ENCODE data around the gene NINL. TPM values are rescaled to one million over a fixed set of nuclear protein-coding genes. Genes with fewer than 3 reads are reported as not detected.

The NINL gene
- total and polyA plus RNA-seq, 4 donors, result 1.9 to 3.6 (median 2.8) TPM

GRCh38 chr20:25418776-25419175 lies 166.6 kb downstream of the NINL start:
- Histone ChIP-seq H3K9me3 (ENCODE audit: control insufficient read depth in 4 of 4, low read length in 3 of 4) (no peaks in the 10 kb centered on the region), H3K27ac (ENCODE audit: low read depth in 1 of 2, low read length in 2 of 2) (no peak overlapping the region), H3K36me3 (ENCODE audit: control insufficient read depth in 4 of 4, insufficient read depth in 3 of 4, low read depth in 1 of 4, low read length in 3 of 4) (no peaks in the 10 kb centered on the region), H3K4me3 (ENCODE audit: low read depth in 1 of 3, low read length in 3 of 3) (no peak overlapping the region), H3K4me1 (ENCODE audit: control insufficient read depth in 4 of 4, insufficient read depth in 4 of 4, low read length in 3 of 4) (no peaks in the 10 kb centered on the region), H3K9ac (ENCODE audit: low read depth in 1 of 2, low read length in 2 of 2) (no peak overlapping the region), H3K27me3 (ENCODE audit: control insufficient read depth in 4 of 4, insufficient read depth in 4 of 4, low read length in 3 of 4) (no peaks in the 10 kb centered on the region)
- 95% methylated on average over 1 of the region's 1 CpG for WGBS
- TF ChIP-seq FOXA1 (IDR thresholded peaks at IDR 0.05), result no peak
- no peak for TF ChIP-seq YY1 (IDR thresholded peaks at IDR 0.05)
- TF ChIP-seq HNF4A (conservative IDR thresholded peaks at IDR 0.05), result no peak
- no peak for TF ChIP-seq ATF3 (IDR thresholded peaks at IDR 0.05)
- TF ChIP-seq CTCF (IDR thresholded peaks at IDR 0.05; ENCODE audit: low read depth, low read length, missing input control), result no peak
- no peak for TF ChIP-seq FOXA2 (IDR thresholded peaks at IDR 0.05)
- TF ChIP-seq SP1 (IDR thresholded peaks at IDR 0.05), result no peak
- no peak for TF ChIP-seq RXRA (IDR thresholded peaks at IDR 0.05)
- no peak for TF ChIP-seq NR2F2 (IDR thresholded peaks at IDR 0.05)
- TF ChIP-seq JUND (IDR thresholded peaks at IDR 0.05), result no peak
- TF ChIP-seq, protein P1, sequence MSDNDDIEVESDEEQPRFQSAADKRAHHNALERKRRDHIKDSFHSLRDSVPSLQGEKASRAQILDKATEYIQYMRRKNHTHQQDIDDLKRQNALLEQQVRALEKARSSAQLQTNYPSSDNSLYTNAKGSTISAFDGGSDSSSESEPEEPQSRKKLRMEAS (IDR thresholded peaks at IDR 0.05), result no peak
- TF ChIP-seq TAF1 (conservative IDR thresholded peaks at IDR 0.05), result no peak
- no peak for TF ChIP-seq RAD21 (IDR thresholded peaks at IDR 0.05)
- TF ChIP-seq, protein P2, sequence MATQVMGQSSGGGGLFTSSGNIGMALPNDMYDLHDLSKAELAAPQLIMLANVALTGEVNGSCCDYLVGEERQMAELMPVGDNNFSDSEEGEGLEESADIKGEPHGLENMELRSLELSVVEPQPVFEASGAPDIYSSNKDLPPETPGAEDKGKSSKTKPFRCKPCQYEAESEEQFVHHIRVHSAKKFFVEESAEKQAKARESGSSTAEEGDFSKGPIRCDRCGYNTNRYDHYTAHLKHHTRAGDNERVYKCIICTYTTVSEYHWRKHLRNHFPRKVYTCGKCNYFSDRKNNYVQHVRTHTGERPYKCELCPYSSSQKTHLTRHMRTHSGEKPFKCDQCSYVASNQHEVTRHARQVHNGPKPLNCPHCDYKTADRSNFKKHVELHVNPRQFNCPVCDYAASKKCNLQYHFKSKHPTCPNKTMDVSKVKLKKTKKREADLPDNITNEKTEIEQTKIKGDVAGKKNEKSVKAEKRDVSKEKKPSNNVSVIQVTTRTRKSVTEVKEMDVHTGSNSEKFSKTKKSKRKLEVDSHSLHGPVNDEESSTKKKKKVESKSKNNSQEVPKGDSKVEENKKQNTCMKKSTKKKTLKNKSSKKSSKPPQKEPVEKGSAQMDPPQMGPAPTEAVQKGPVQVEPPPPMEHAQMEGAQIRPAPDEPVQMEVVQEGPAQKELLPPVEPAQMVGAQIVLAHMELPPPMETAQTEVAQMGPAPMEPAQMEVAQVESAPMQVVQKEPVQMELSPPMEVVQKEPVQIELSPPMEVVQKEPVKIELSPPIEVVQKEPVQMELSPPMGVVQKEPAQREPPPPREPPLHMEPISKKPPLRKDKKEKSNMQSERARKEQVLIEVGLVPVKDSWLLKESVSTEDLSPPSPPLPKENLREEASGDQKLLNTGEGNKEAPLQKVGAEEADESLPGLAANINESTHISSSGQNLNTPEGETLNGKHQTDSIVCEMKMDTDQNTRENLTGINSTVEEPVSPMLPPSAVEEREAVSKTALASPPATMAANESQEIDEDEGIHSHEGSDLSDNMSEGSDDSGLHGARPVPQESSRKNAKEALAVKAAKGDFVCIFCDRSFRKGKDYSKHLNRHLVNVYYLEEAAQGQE (IDR thresholded peaks at IDR 0.05), result no peak
- TF ChIP-seq EGR1 (IDR thresholded peaks at IDR 0.05; ENCODE audit: low read depth in 2 of 2), result no peak
- TF ChIP-seq GABPA (IDR thresholded peaks at IDR 0.05 in 1 of 2, conservative IDR thresholded peaks at IDR 0.05 in 1 of 2), result no peak
- no peak for TF ChIP-seq HNF4G (IDR thresholded peaks at IDR 0.05)
- no peak for TF ChIP-seq ZBTB33 (IDR thresholded peaks at IDR 0.05)
- DNase-seq (ENCODE audit: low spot score), result no peak

Data from liver (tissue), 9 donors.